ENCODE results near the gene UGT2A1.

- TF ChIP-seq CTCF (IDR thresholded peaks at IDR 0.05) = no peak
- no peak for TF ChIP-seq POLR2A (IDR thresholded peaks at IDR 0.05)
These were observed 3.7 kb upstream of the UGT2A1 start for GRCh38 chr4:69656653-69657158.
